Keratinocyte (primary cell): ENCODE results near the gene PGS1.

Source experiments
- EZH2 ChIP-seq: IDR thresholded peaks from one replicate; pipeline ENCODE4 v1.6.1; 2012; ENCODE audit warnings: inconsistent platforms, mild to moderate bottlenecking, low read length, moderate library complexity
- TF ChIP-seq, protein P1 (sequence below), 3 experiments: IDR thresholded peaks in 1 of 3; conservative IDR thresholded peaks in 1 of 3; optimal IDR thresholded peaks in 1 of 3; 2 replicates in 2 of 3; 3 replicates in 1 of 3; pipeline versions ENCODE3 to v1.5.1; 2011; ENCODE audit warnings: low read length in 3 of 3, mild to moderate bottlenecking in 3 of 3, moderate library complexity in 2 of 3, control low read depth in 1 of 3, inconsistent platforms in 1 of 3; ENCODE audit not compliant: insufficient read depth in 2 of 3; ENCODE audit errors: extremely low read depth in 1 of 3

DNA sequence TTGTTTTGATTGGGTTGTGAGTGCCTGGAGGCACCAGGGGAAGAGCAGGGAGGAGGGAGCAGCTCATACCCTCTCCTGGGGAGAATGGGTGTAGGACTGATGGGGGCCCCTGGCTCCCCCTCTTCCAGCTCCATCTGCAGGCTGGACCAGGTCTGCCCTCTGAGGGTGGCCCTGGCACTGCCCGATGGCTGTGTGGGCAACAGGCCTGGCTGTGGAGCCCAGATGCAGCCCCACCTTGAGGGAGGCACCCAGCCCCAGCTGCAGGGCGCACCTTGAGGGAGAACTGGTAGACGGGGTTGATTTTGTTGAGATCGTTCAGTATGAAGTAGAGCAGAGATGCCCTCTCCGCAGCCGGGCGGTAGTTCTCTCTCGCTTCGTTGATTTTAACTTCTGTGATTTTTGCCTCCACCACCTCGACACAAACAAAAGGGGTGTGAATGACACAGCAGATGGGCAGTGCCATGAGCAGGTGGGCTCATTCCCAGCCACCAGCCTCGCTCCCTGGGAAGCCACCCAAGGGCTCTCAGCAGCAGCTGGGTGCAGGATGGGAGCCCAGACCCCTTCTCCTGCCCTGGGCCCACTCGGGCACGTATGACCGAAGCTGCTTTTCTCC is 71.6 kb downstream of the PGS1 start:
- TF ChIP-seq, protein P1, sequence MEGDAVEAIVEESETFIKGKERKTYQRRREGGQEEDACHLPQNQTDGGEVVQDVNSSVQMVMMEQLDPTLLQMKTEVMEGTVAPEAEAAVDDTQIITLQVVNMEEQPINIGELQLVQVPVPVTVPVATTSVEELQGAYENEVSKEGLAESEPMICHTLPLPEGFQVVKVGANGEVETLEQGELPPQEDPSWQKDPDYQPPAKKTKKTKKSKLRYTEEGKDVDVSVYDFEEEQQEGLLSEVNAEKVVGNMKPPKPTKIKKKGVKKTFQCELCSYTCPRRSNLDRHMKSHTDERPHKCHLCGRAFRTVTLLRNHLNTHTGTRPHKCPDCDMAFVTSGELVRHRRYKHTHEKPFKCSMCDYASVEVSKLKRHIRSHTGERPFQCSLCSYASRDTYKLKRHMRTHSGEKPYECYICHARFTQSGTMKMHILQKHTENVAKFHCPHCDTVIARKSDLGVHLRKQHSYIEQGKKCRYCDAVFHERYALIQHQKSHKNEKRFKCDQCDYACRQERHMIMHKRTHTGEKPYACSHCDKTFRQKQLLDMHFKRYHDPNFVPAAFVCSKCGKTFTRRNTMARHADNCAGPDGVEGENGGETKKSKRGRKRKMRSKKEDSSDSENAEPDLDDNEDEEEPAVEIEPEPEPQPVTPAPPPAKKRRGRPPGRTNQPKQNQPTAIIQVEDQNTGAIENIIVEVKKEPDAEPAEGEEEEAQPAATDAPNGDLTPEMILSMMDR (optimal IDR thresholded peaks at IDR 0.05 in 1 of 3, IDR thresholded peaks at IDR 0.05 in 1 of 3, conservative IDR thresholded peaks at IDR 0.05 in 1 of 3; ENCODE audit: extremely low read depth in 1 of 3, insufficient read depth in 2 of 3, low read length in 3 of 3): no peak
- no peak for TF ChIP-seq EZH2
